Spleen (tissue), 11 donors: Measurements from ENCODE around the gene GRB10. TPM values are rescaled to one million over a fixed set of nuclear protein-coding genes. Genes with fewer than 3 reads are reported as not detected.

Experiments used
- DNase-seq: peaks from one replicate; pipeline ENCODE4 v3.0.0-alpha.2; 2020
- H3K27ac ChIP-seq, 8 donors: fragments of 200-600 bp; sonication (generic) in 7 of 8; 1 replicate in 4 of 8; 2 replicates in 4 of 8; pipeline versions ENCODE4 v1.5.0 to v1.8.0; 2016 to 2021; ENCODE audit warnings: inconsistent platforms in 4 of 8, mild to moderate bottlenecking in 4 of 8, moderate library complexity in 1 of 8
- H3K27me3 ChIP-seq, 7 donors: fragments of 200-600 bp; sonication (generic) in 6 of 7; replicated peaks in 1 of 7; 1 replicate in 4 of 7; 2 replicates in 3 of 7; pipeline versions ENCODE4 v1.5.0 to v1.8.0; 2016 to 2021; ENCODE audit warnings: inconsistent platforms in 3 of 7, mild to moderate bottlenecking in 1 of 7
- H3K36me3 ChIP-seq, 6 donors: fragments of 200-600 bp; sonication (generic) in 5 of 6; 1 replicate in 4 of 6; 2 replicates in 2 of 6; pipeline versions ENCODE4 v1.5.0 to v1.8.0; 2016 to 2021; ENCODE audit warnings: inconsistent platforms in 2 of 6
- H3K4me1 ChIP-seq, 6 donors: fragments of 200-600 bp; sonication (generic) in 5 of 6; 1 replicate in 3 of 6; 2 replicates in 3 of 6; pipeline versions ENCODE4 v1.5.0 to v1.8.0; 2016 to 2021; ENCODE audit warnings: inconsistent platforms in 3 of 6
- H3K4me3 ChIP-seq, 8 donors: fragments of 200-600 bp; sonication (generic) in 7 of 8; 1 replicate in 4 of 8; 2 replicates in 4 of 8; pipeline versions ENCODE4 v1.5.0 to v1.8.0; 2016 to 2021; ENCODE audit warnings: inconsistent platforms in 4 of 8, mild to moderate bottlenecking in 4 of 8, moderate library complexity in 2 of 8
- H3K9me3 ChIP-seq, 8 donors: fragments of 200-600 bp; sonication (generic) in 7 of 8; 1 replicate in 4 of 8; 2 replicates in 4 of 8; pipeline versions ENCODE4 v1.5.0 to v1.8.0; 2016 to 2021; ENCODE audit warnings: inconsistent platforms in 4 of 8
- CTCF ChIP-seq, 11 experiments: fragments of 200-600 bp in 7 of 11; fragments of 450-650 bp in 4 of 11; sonication (generic) in 4 of 11; IDR thresholded peaks in 8 of 11; conservative IDR thresholded peaks in 3 of 11; 1 replicate in 7 of 11; 2 replicates in 4 of 11; pipeline versions ENCODE4 v1.4.0 to v1.8.0; 2016 to 2021; ENCODE audit warnings: antibody characterized with exemption in 11 of 11, inconsistent platforms in 4 of 11, mild to moderate bottlenecking in 1 of 11
- POLR2A ChIP-seq, 3 donors: fragments of 450-650 bp; IDR thresholded peaks; one replicate each; pipeline ENCODE4 v1.5.1; 2017; ENCODE audit warnings: antibody characterized with exemption in 3 of 3, mild to moderate bottlenecking in 1 of 3
- POLR2AphosphoS5 ChIP-seq, 3 donors: sonication (generic); formaldehyde crosslinking; IDR thresholded peaks; one replicate each; pipeline ENCODE4 v1.5.1; 2017; ENCODE audit warnings: antibody characterized with exemption in 3 of 3
- WGBS, 5 donors: extraction: QIAGEN DNeasy Blood & Tissue Kit in 3 of 5; methylation state at CpG; one replicate each; pipeline versions ENCODE4 v1.1.5 to v1.1.7; 2013 to 2018; 5-methylcytosine and 5-hydroxymethylcytosine counted together
- intact Hi-C: fragments of 100-400 bp; cut with DNase I; formaldehyde crosslinking; loops from one replicate; pipeline ENCODE4 v1.15.0; 2023; ENCODE audit warnings: low total_unique reads
- polyA plus RNA-seq, 3 donors: library from polyadenylated mRNA; stranded (reverse); fragments of 200-250 nt; gene quantifications; one replicate each; pipeline ENCODE4 v1.2.1, GENCODE V29; 2013
- total RNA-seq, 7 donors: library from RNA; depleted of rRNA in 3 of 7; stranded (reverse); fragments of >200 nt in 3 of 7; fragmentation: NEBNext Ultra II Directional in 4 of 7; extraction: Animal tissue kit (Norgen Biotek cat#: 25700) in 4 of 7; gene quantifications; one replicate each; pipeline versions ENCODE4 v1.1.0 to v1.2.1, GENCODE V29; 2016 to 2021
- donor health status: healthy with polysubstance abuse.
- donor health status: DM: no; HTN: no; CAD: no; lungs with moderate emphysema.
- donor health status: DM: no; HTN: no; CAD: no.
- donor health status: Bipolar disorder and iron deficiency.
- donor health status: healthy.
- donor health status: DM: no; HTN: no; CAD: no.
- donor health status: DM: yes; HTN: yes; CAD: no.

The GRB10 gene
- total and polyA plus RNA-seq, 10 donors = 11.3 to 159 (median 115) TPM

GRCh38 chr7:50653981-50654425 lies 128.7 kb downstream of the GRB10 start:
- no peak for TF ChIP-seq CTCF (IDR thresholded peaks at IDR 0.05 in 8 of 11, conservative IDR thresholded peaks at IDR 0.05 in 3 of 11)
- peak; percentile 46 to 64 (median 58) for TF ChIP-seq POLR2AphosphoS5 (IDR thresholded peaks at IDR 0.05)
- no peak for TF ChIP-seq POLR2A (IDR thresholded peaks at IDR 0.05)
- H3K36me3 ChIP-seq = peaks cover 0 to 52% (median 0%) of the 10 kb centered on the region in 6 donors
- peak overlapping the region in 7 of 8 donors; percentile 30 to 77 (median 70) for H3K27ac ChIP-seq
- peaks cover 6 to 66% (median 39%) of the 10 kb centered on the region in 6 donors for H3K4me1 ChIP-seq
- peak; percentile 44 for DNase-seq
- no peaks in the 10 kb centered on the region for H3K9me3 ChIP-seq
- WGBS, 5 donors = 71 to 80% (median 77%) methylated on average over 9 to 10 of the region's 10 CpGs
- no peak overlapping the region for H3K4me3 ChIP-seq
- H3K27me3 ChIP-seq = no peaks in the 10 kb centered on the region
- intact Hi-C loops = no loop called here

GRCh38 chr7:50653126-50653864 lies 129.4 kb downstream of the GRB10 start:
- H3K36me3 ChIP-seq = peaks cover 0 to 46% (median 0%) of the 10 kb centered on the region in 6 donors
- intact Hi-C loops = no loop called here
- peak overlapping the region in 7 of 8 donors; percentile 30 to 77 (median 70) for H3K27ac ChIP-seq
- no peak overlapping the region for H3K4me3 ChIP-seq
- TF ChIP-seq POLR2AphosphoS5 (IDR thresholded peaks at IDR 0.05) (peak; percentile 25 to 71 (median 57)), POLR2A (IDR thresholded peaks at IDR 0.05) (no peak)
- 43 to 64% (median 54%) methylated on average over 13 to 16 of the region's 16 CpGs for WGBS, 5 donors
- no peaks in the 10 kb centered on the region for H3K9me3 ChIP-seq
- peaks cover 6 to 59% (median 35%) of the 10 kb centered on the region in 6 donors for H3K4me1 ChIP-seq
- H3K27me3 ChIP-seq = no peaks in the 10 kb centered on the region
- DNase-seq = no peak

GRCh38 chr7:50652400-50653125 lies 130.1 kb downstream of the GRB10 start:
- H3K27me3 ChIP-seq = no peaks in the 10 kb centered on the region
- H3K9me3 ChIP-seq = no peaks in the 10 kb centered on the region
- DNase-seq = no peak
- no peak overlapping the region for H3K4me3 ChIP-seq
- H3K27ac ChIP-seq = peak overlapping the region in 6 of 8 donors; percentile 30 to 77 (median 72)
- peaks cover 6 to 52% (median 28%) of the 10 kb centered on the region in 6 donors for H3K4me1 ChIP-seq
- no peak for TF ChIP-seq POLR2A (IDR thresholded peaks at IDR 0.05)
- no peak for TF ChIP-seq POLR2AphosphoS5 (IDR thresholded peaks at IDR 0.05)
- no peak for TF ChIP-seq CTCF (IDR thresholded peaks at IDR 0.05 in 8 of 11, conservative IDR thresholded peaks at IDR 0.05 in 3 of 11)
- H3K36me3 ChIP-seq = peaks cover 0 to 49% (median 0%) of the 10 kb centered on the region in 6 donors
- WGBS, 5 donors = 92 to 97% (median 95%) methylated on average over 9 of the region's 9 CpGs
- intact Hi-C loops = no loop called here

GRCh38 chr7:50651271-50651989 lies 131.3 kb downstream of the GRB10 start:
- no peaks in the 10 kb centered on the region for H3K27me3 ChIP-seq
- intact Hi-C loops = no loop called here
- DNase-seq = no peak
- H3K36me3 ChIP-seq = peaks cover 0 to 50% (median 0%) of the 10 kb centered on the region in 6 donors
- WGBS, 5 donors = 86 to 94% (median 88%) methylated on average over 9 of the region's 9 CpGs
- H3K4me1 ChIP-seq = peaks cover 0 to 42% (median 18%) of the 10 kb centered on the region in 6 donors
- H3K4me3 ChIP-seq = no peak overlapping the region
- H3K27ac ChIP-seq = peak overlapping the region in 2 of 8 donors; percentile 70 to 74
- no peaks in the 10 kb centered on the region for H3K9me3 ChIP-seq
- TF ChIP-seq POLR2A (IDR thresholded peaks at IDR 0.05) (no peak), POLR2AphosphoS5 (IDR thresholded peaks at IDR 0.05) (no peak), CTCF (IDR thresholded peaks at IDR 0.05 in 8 of 11, conservative IDR thresholded peaks at IDR 0.05 in 3 of 11) (no peak)
